ENCODE results near the gene PXDN.

- TF ChIP-seq CTCF (IDR thresholded peaks at IDR 0.05): no peak
- TF ChIP-seq POLR2A (IDR thresholded peaks at IDR 0.05): no peak
These were observed 17.1 kb downstream of the PXDN start for GRCh38 chr2:1727101-1727771.
